Measurements from ENCODE around the gene CELF2.

GRCh38 chr10:11195623-11196022 is 178.0 kb downstream of the CELF2 start:
- TF ChIP-seq CTCF (IDR thresholded peaks at IDR 0.05) (no peak), POLR2A (IDR thresholded peaks at IDR 0.05) (no peak)

Data from body of pancreas (tissue), 4 donors.